Kidney (tissue), 14 donors: Measurements from ENCODE around the gene DISP3. TPM values are rescaled to one million over a fixed set of nuclear protein-coding genes. Genes with fewer than 3 reads are reported as not detected.

Experiments used
- DNase-seq, 5 donors: peaks; one replicate each; pipeline ENCODE4 v3.0.0-alpha.2; 2013 to 2020
- FAIRE-seq: peaks from 2 replicates; lab custom pipeline; 2012; peaks lifted over from hg19 to GRCh38; lab: Jason Lieb, UNC
- H3K27ac ChIP-seq, 2 donors: one replicate each; pipeline ENCODE4 v1.7.0; 2013; ENCODE audit warnings: low read depth in 2 of 2, low read length in 2 of 2, inconsistent platforms in 1 of 2
- H3K27me3 ChIP-seq: one replicate; pipeline ENCODE4 v1.7.1; 2013; ENCODE audit warnings: low read length, inconsistent platforms; ENCODE audit not compliant: control insufficient read depth, insufficient read depth
- H3K36me3 ChIP-seq, 3 donors: one replicate each; pipeline versions ENCODE4 v1.7.0 to v1.7.1; 2013; ENCODE audit warnings: low read length in 3 of 3, control low read depth in 1 of 3, inconsistent platforms in 1 of 3; ENCODE audit not compliant: insufficient read depth in 3 of 3, control insufficient read depth in 2 of 3
- H3K4me1 ChIP-seq, 3 donors: one replicate each; pipeline versions ENCODE4 v1.7.0 to v1.7.1; 2013; ENCODE audit warnings: low read length in 3 of 3, inconsistent platforms in 1 of 3, low read depth in 1 of 3; ENCODE audit not compliant: control insufficient read depth in 2 of 3, insufficient read depth in 2 of 3
- H3K4me3 ChIP-seq, 3 donors: one replicate each; pipeline versions ENCODE4 v1.7.0 to v1.8.1; 2013; ENCODE audit warnings: low read length in 3 of 3, control low read depth in 1 of 3, inconsistent platforms in 1 of 3
- H3K9ac ChIP-seq, 3 donors: one replicate each; pipeline versions ENCODE4 v1.7.0 to v1.7.1; 2013; ENCODE audit warnings: low read length in 3 of 3, control low read depth in 1 of 3, inconsistent platforms in 1 of 3
- H3K9me3 ChIP-seq, 3 donors: one replicate each; pipeline versions ENCODE4 v1.7.0 to v1.7.1; 2013; ENCODE audit warnings: low read length in 3 of 3, control low read depth in 1 of 3, inconsistent platforms in 1 of 3; ENCODE audit not compliant: control insufficient read depth in 2 of 3, insufficient read depth in 1 of 3
- intact Hi-C: fragments of 100-400 bp; cut with DNase I; formaldehyde crosslinking; loops from one replicate; pipeline ENCODE4 v1.11.1; 2022
- polyA plus RNA-seq: library from polyadenylated mRNA; stranded (reverse); fragments of 350-450 nt; fragmentation: Illumina TruSeq; extraction: RNeasy Lipid Tissue Mini Kit (QIAGEN cat#74804); gene quantifications from one replicate; pipeline ENCODE4 v1.2.3, GENCODE V29; 2014; ENCODE audit warnings: low read depth, low replicate concordance; ENCODE audit not compliant: insufficient read depth
- total RNA-seq: library from RNA; stranded (reverse); fragmentation: NEBNext Ultra II Directional; extraction: Animal tissue kit (Norgen Biotek cat#: 25700); gene quantifications from one replicate; pipeline ENCODE4 v1.2.1, GENCODE V29; 2021
- TF ChIP-seq, protein P1 (sequence below): IDR thresholded peaks from 3 replicates; pipeline ENCODE4 v1.5.1; 2012; ENCODE audit warnings: mild to moderate bottlenecking, moderate library complexity, borderline replicate concordance; ENCODE audit not compliant: insufficient read depth; ENCODE audit errors: extremely low read depth
- donor health status: control.
- donor health status: control.
- donor health status: control.
- donor health status: control.
- donor health status: control.
- donor health status: DM: yes; HTN: yes; CAD: no.
- donor health status: Normal renal cell carcinoma (clear cell type).

DISP3 gene
- total and polyA plus RNA-seq, 2 donors from 2014 or later, result 0.19 TPM; not detected in 1

DNA sequence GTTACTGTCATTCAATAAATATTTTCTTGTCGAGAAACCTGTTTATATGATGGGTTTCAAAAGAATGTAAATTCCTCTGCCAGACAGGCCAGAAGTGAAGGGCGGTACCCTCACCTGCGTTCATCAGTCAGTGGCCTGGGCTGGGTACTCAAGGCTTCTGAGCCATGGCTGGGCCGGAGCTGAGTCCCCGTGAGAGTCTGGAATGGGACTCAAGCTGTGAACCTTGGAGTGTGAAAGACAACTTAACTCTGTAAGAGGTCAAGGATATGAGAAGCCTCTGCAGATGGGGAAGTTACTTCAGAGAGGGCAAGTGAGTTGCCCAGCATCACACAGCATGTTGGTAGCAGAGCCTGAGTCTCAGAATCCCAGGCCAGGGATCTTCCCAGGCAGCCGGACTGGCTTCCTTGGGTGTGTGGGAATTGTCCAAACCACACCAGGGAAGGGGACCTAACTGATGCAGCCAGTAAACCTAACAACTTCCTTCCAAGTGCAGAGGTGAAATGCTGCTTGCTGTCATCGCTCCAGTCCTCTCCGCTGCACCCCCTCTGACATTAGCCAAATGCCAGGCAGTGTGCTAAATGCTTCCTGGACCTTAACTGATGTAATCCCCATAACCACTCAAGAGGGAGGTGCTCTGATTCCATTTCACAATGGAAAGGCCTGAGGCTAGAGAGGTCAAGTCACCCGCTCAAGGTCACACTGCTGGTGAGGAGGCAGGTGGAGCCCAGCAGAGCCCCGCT lies 4.8 kb downstream of the DISP3 start:
- Histone ChIP-seq H3K27me3 (no peaks in the 10 kb centered on the region), H3K4me3 (no peak overlapping the region), H3K27ac (no peak overlapping the region), H3K9me3 (no peaks in the 10 kb centered on the region), H3K36me3 (no peaks in the 10 kb centered on the region), H3K4me1 (no peaks in the 10 kb centered on the region), H3K9ac (no peak overlapping the region)
- intact Hi-C loops, result no loop called here
- DNase-seq (no peak), FAIRE-seq (no peak)
- TF ChIP-seq, protein P1, sequence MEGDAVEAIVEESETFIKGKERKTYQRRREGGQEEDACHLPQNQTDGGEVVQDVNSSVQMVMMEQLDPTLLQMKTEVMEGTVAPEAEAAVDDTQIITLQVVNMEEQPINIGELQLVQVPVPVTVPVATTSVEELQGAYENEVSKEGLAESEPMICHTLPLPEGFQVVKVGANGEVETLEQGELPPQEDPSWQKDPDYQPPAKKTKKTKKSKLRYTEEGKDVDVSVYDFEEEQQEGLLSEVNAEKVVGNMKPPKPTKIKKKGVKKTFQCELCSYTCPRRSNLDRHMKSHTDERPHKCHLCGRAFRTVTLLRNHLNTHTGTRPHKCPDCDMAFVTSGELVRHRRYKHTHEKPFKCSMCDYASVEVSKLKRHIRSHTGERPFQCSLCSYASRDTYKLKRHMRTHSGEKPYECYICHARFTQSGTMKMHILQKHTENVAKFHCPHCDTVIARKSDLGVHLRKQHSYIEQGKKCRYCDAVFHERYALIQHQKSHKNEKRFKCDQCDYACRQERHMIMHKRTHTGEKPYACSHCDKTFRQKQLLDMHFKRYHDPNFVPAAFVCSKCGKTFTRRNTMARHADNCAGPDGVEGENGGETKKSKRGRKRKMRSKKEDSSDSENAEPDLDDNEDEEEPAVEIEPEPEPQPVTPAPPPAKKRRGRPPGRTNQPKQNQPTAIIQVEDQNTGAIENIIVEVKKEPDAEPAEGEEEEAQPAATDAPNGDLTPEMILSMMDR, result no peak

DNA sequence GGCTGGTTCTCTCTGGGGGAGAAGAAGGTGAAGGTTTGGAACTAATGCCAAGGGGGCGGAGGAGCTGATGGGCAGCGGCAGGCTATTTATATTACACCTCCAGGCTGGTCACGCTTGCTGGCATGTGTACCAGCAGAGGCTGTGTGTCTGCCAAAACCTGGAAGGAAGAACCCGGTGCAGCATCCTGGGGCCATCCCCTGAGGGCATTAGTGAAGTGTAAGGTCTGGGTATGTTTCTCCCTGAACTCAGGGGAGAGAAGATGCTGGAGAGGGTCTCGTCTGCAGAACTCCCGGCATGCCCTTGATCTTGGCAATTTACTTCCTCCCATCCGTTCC lies 5.3 kb downstream of the DISP3 start:
- Histone ChIP-seq H3K9me3 (no peaks in the 10 kb centered on the region), H3K4me1 (no peaks in the 10 kb centered on the region), H3K27me3 (no peaks in the 10 kb centered on the region), H3K4me3 (no peak overlapping the region), H3K27ac (no peak overlapping the region), H3K9ac (no peak overlapping the region), H3K36me3 (no peaks in the 10 kb centered on the region)
- FAIRE-seq (no peak), DNase-seq (no peak)
- intact Hi-C loops, result no loop called here
- TF ChIP-seq, protein P1, result no peak

DNA sequence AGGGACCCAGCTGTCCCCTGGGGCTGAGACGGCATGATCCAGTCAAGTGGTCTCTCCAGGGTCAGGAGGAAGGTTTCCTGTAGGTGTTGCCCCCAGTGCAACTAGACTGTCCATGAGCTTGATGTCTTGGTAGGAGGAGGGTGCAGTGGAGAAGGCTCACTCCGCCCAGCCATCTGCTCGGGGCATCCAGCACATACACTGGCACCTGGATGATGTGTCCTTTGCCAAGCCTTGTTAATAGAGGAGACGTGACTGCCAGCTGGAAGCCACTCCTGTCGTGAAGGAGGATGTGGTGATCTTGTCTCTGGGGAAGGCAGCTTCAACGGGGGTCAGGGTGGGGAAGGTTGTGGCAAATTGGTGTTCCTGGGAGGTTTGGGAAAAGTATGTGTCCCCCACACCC lies 6.2 kb downstream of the DISP3 start:
- Histone ChIP-seq H3K9me3 (no peaks in the 10 kb centered on the region), H3K9ac (no peak overlapping the region), H3K4me1 (no peaks in the 10 kb centered on the region), H3K27me3 (no peaks in the 10 kb centered on the region), H3K36me3 (no peaks in the 10 kb centered on the region), H3K27ac (no peak overlapping the region), H3K4me3 (no peak overlapping the region)
- TF ChIP-seq, protein P1, result no peak
- FAIRE-seq (no peak), DNase-seq (no peak)
- intact Hi-C loops, result no loop called here
